Large intestine (tissue), 3 donors: ENCODE data around the gene SERTAD1. TPM values are rescaled to one million over a fixed set of nuclear protein-coding genes. Genes with fewer than 3 reads are reported as not detected.
"Not testable (repeated sequence)": the region's sequence is repeated elsewhere in the genome, so short reads cannot be mapped to it uniquely, and the experiment has no call there.

Source experiments
- DNase-seq, 2 donors: peaks; one replicate each; pipeline versions ENCODE4 v3.0.0 to v3.0.0-alpha.2; 2013
- H3K27ac ChIP-seq: one replicate; pipeline ENCODE4 v1.5.1; 2013; ENCODE audit warnings: low read length
- H3K27me3 ChIP-seq: 2 replicates; pipeline ENCODE4 v1.6.1; 2013; ENCODE audit warnings: low read length; ENCODE audit not compliant: control insufficient read depth, insufficient read depth
- H3K36me3 ChIP-seq: 2 replicates; pipeline ENCODE4 v1.6.1; 2013; ENCODE audit warnings: low read length; ENCODE audit not compliant: control insufficient read depth, insufficient read depth
- H3K4me1 ChIP-seq: one replicate; pipeline ENCODE4 v1.6.1; 2013; ENCODE audit warnings: low read length; ENCODE audit not compliant: control insufficient read depth, insufficient read depth
- H3K4me3 ChIP-seq: one replicate; pipeline ENCODE4 v1.5.1; 2013; ENCODE audit warnings: low read length
- H3K9me3 ChIP-seq: one replicate; pipeline ENCODE4 v1.6.1; 2013; ENCODE audit warnings: mild to moderate bottlenecking, low read depth, low read length, moderate library complexity; ENCODE audit not compliant: control insufficient read depth
- WGBS: methylation state at CpG from one replicate; pipeline ENCODE4 v1.1.5; 2013; ENCODE audit warnings: low lambda C conversion rate; ENCODE audit not compliant: insufficient coverage; 5-methylcytosine and 5-hydroxymethylcytosine counted together
- polyA plus RNA-seq: library from polyadenylated mRNA; unstranded; fragments of 120-200 nt; gene quantifications from one replicate; pipeline ENCODE4 v1.2.1, GENCODE V29; 2013

Gene SERTAD1
- polyA plus RNA-seq, 1 donor = 9.0 TPM

DNA sequence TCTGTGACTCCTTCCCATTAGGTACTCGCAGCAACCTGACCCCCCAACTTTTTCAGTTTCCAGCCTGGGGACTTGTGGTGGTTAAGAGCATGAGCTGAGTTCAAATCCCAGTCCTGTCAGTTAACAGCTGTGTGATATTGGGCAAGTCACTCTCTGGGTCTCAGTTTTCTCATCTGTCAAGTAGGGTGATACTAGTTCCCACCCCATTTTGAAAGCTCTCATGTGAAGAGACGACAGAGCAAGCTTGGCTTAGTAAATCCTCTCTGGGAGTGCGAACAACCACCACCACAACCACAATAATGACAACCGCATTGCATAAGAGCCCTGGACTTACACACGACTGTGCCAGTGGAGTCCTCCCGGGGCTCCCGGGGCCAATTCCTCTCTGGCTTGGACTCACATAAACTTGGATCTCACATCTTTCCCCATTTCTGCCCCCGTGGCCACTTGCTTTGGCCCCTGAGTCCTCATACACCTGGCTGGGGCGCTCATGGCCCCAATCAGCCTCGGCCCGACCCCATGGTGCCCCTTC is 39.3 kb upstream of the SERTAD1 start:
- no peak for DNase-seq
- Histone ChIP-seq H3K27me3 (peaks cover 15% of the 10 kb centered on the region), H3K9me3 (peaks cover 7% of the 10 kb centered on the region), H3K4me1 (peaks cover 17% of the 10 kb centered on the region), H3K27ac (peak overlapping the region; percentile 95), H3K4me3 (peak overlapping the region; percentile 80), H3K36me3 (no peaks in the 10 kb centered on the region)
- WGBS = no CpG with 5 or more reads among the region's 11 CpGs

DNA sequence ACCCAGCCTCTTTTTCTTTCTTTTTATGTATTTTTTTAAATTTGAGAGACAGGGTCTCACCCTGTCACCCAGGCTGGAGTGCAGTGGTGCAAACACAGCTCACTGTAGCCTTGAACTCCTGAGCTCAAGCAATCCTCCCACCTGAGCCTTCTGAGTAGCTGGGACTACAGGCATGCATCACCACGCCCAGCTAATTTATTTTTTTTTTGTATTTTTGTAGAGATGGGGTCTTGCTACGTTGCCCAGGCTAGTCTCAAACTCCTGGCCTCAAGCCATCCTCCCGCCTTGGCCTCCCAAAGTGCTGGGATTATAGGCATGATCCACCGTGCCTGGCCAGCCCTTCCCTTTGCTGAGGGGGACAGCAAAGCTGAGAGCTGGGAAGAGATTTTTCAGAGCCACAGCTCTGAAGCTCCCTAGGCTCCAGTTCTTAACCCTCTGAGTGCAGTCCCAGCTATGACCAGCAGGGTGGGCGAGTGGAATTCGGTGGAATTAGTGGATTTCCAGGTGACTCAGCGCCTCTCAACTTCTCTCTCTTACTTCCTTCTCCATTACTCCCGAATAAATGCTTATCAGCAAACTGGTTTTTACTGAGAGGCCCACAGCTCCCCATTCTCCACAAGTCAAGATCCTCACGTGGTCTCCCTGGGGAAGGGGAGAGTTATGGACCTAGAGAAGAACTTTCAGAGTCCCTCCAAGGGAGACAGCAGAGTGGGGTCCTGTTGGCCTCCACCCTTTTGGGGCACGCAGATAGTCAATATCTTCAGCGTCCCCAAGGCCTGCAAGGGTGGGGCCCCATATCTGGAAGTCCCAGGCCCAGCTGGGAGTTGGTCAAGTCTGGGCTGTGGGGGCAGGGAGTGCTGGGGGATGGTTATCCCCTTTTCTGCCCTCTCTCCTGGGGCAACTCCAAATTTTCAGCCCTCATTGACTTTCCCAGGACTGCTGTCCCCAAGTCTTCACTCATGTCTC is 38.5 kb upstream of the SERTAD1 start:
- Histone ChIP-seq H3K36me3 (no peaks in the 10 kb centered on the region), H3K9me3 (peaks cover 7% of the 10 kb centered on the region), H3K27me3 (peaks cover 15% of the 10 kb centered on the region), H3K4me3 (peak overlapping the region; percentile 80), H3K27ac (peak overlapping the region; percentile 95), H3K4me1 (peaks cover 17% of the 10 kb centered on the region)
- DNase-seq = peak; percentile 87 to 94
- WGBS = no CpG with 5 or more reads among the region's 11 CpGs

DNA sequence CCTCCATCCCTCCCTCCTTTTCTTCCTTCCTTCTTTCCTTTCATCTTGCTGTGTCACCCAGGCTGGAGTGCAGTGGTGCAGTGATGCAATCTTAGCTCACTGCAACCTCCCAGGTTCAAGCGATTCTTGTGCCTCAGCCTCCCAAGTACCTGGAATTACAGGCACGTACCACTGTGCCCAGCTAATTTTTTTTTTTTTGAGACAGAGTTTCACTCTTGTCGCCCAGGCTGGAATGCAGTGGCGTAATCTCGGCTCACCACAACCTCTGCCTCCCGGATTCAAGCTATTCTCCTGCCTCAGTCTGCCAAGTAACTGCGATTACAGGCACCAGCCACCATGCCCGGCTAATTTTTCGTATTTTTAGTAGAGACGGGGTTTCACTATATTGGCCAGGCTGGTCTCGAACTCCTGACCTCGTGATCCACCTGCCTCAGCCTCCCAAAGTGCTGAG is 37.8 kb upstream of the SERTAD1 start:
- peaks cover 17% of the 10 kb centered on the region for H3K4me1 ChIP-seq
- H3K36me3 ChIP-seq, H3K4me3 ChIP-seq, H3K9me3 ChIP-seq, H3K27ac ChIP-seq, DNase-seq: not testable (repeated sequence)
- H3K27me3 ChIP-seq = peaks cover 15% of the 10 kb centered on the region
- WGBS = no CpG with 5 or more reads among the region's 12 CpGs

DNA sequence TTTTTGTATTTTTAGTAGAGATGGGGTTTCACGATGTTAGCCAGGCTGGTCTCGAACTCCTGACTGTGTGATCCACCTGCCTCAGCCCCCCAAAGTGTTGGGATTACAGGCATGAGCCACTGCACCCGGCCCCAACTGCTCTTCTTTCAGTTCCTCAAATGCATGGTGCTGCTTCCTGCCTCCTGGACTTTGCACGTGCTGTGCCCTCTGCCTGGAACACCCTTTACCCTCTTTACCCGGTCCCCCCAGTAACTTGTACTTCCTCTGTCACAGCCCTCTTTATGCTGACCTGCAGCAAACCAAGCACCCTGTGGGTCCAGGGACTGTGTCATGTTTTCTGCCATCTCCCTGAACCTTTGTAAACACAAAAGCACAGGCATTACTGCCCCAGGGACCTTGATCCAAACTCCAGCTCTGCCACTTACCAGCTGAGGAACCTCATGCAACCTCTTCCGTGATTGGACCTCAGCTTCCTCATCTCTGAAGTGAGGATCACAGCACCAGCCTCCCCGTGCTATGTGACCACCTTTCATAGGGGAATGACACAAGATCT is 36.0 kb upstream of the SERTAD1 start:
- no CpG with 5 or more reads among the region's 7 CpGs for WGBS
- H3K4me1 ChIP-seq = peaks cover 17% of the 10 kb centered on the region
- no peak overlapping the region for H3K4me3 ChIP-seq
- peaks cover 2% of the 10 kb centered on the region for H3K9me3 ChIP-seq
- H3K27me3 ChIP-seq = peaks cover 6% of the 10 kb centered on the region
- H3K27ac ChIP-seq = peak overlapping the region; percentile 18
- peaks cover 11% of the 10 kb centered on the region for H3K36me3 ChIP-seq
- peak in 1 of 2 donors; percentile 68 for DNase-seq

DNA sequence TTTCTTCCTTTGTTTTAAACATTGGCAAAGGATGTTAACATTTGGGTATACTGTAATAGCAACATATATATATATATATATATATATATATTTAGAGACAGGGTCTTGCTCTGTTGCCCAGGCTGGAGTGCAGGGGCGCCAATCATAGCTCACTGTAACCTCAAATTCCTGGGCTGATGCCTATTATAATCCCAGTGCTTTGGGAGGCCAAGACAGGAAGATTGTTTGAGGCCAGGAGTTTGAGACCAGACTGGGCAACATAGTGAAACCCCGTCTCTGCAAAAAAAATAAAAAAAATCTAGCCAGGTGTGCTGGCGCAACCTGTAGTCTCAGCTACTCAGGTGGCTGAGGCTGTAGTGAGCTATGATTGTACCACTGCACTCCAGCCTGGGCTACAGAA is 34.4 kb upstream of the SERTAD1 start:
- Histone ChIP-seq H3K27ac (no peak overlapping the region), H3K4me3 (no peak overlapping the region), H3K9me3 (no peaks in the 10 kb centered on the region), H3K36me3 (peaks cover 11% of the 10 kb centered on the region), H3K27me3 (no peaks in the 10 kb centered on the region), H3K4me1 (peaks cover 8% of the 10 kb centered on the region)
- no CpG with 5 or more reads among the region's 3 CpGs for WGBS
- no peak for DNase-seq

DNA sequence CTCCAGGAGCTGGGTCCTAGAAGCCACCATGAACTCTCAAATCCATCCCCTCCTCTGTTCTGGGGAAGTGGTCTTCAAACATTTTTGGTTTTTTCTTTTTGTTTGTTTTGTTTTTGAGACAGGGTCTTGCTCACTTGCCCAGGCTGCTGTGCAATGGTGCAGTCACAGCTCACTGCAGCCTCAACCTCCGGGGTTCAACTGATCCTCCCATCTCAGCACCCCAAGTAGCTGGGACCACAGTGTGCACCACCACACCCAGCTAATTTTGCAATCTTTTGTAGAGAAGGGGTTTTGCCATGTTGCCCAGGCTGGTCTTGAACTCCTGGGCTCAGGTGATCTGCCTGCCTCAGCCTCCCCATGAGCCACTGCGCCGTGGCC is 32.8 kb upstream of the SERTAD1 start:
- no peaks in the 10 kb centered on the region for H3K27me3 ChIP-seq
- no peaks in the 10 kb centered on the region for H3K9me3 ChIP-seq
- H3K27ac ChIP-seq = no peak overlapping the region
- H3K4me3 ChIP-seq = no peak overlapping the region
- H3K4me1 ChIP-seq = no peaks in the 10 kb centered on the region
- no CpG with 5 or more reads among the region's 3 CpGs for WGBS
- no peak for DNase-seq
- H3K36me3 ChIP-seq = peaks cover 14% of the 10 kb centered on the region

DNA sequence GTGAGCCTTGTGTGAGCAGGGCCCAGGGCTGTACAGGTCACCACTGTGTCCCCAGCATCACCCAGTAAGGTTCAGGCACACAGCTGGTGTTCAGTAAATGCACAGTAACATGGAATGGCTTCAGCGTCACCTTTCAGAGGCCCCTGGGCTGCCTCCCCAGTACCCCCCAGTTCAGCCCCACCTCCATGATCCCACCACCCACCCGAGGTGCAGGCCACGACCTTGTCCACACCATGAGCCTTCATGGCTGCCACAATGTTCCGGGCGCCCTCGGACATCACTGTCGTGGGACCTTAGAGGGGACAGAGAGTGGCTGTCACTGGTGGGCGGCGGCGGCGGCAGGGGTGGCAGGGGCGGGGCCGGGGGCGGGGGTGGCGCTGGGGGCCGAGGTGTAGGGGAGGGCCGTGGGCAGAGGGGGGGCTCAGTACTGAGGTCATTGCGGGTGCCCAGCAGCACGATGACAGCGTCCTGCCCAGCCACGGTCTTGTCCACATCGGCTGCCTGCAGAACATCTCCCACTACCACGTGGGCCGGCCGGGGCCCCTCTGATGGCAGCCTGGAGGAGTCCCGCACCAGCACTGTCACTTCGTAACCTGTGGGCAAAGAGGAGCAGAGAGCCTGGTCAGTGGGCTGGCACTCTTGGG is 32.3 kb upstream of the SERTAD1 start:
- Histone ChIP-seq H3K27me3 (no peaks in the 10 kb centered on the region), H3K27ac (no peak overlapping the region), H3K36me3 (peaks cover 14% of the 10 kb centered on the region), H3K4me3 (no peak overlapping the region), H3K9me3 (no peaks in the 10 kb centered on the region), H3K4me1 (no peaks in the 10 kb centered on the region)
- no peak for DNase-seq
- WGBS = 100% methylated on average over 1 of the region's 27 CpGs

DNA sequence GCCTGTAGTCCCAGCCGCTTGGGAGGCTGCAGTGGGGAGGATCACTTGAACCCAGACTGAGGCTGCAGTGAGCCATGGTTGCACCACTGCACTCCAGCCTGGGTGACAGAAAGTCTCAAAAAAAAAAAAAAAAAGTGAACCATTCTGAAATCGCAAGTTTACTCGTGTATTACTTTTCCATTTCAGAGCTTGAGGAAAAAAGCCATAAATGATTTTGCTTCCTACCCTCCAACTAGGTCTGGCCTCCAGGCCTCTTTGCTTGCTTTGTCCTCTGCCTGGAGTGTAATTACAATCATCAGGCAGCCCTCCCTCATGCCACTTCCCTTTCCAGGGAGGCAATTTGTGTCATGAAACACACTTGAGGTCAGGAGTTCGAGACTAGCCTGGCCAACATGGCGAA is 31.3 kb upstream of the SERTAD1 start:
- Histone ChIP-seq H3K4me3 (no peak overlapping the region), H3K9me3 (no peaks in the 10 kb centered on the region), H3K27me3 (no peaks in the 10 kb centered on the region), H3K27ac (no peak overlapping the region), H3K36me3 (peaks cover 14% of the 10 kb centered on the region), H3K4me1 (no peaks in the 10 kb centered on the region)
- no peak for DNase-seq
- no CpG with 5 or more reads among the region's 5 CpGs for WGBS

DNA sequence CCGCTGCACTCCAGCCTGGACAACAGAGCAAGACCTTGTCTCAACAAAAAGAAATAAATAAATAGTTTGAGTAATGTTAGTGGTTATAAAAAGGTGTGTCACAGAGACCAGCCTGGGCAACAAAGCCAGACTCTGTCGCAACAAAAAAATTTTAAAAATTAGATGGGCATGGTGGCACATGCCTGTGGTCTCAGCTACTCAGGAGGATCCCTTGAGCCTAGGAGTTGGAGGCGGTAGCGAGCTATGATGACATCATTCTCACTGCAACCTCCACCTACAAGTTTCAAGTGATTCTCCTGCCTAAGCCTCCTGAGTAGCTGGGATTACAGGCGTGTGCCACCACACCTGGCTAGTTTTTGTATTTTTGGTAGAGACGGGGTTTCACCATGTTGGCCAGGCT is 28.2 kb upstream of the SERTAD1 start:
- not testable (repeated sequence) for H3K27me3 ChIP-seq, H3K27ac ChIP-seq, H3K4me1 ChIP-seq, H3K9me3 ChIP-seq, H3K4me3 ChIP-seq, DNase-seq
- no CpG with 5 or more reads among the region's 6 CpGs for WGBS
- H3K36me3 ChIP-seq = peaks cover 25% of the 10 kb centered on the region

DNA sequence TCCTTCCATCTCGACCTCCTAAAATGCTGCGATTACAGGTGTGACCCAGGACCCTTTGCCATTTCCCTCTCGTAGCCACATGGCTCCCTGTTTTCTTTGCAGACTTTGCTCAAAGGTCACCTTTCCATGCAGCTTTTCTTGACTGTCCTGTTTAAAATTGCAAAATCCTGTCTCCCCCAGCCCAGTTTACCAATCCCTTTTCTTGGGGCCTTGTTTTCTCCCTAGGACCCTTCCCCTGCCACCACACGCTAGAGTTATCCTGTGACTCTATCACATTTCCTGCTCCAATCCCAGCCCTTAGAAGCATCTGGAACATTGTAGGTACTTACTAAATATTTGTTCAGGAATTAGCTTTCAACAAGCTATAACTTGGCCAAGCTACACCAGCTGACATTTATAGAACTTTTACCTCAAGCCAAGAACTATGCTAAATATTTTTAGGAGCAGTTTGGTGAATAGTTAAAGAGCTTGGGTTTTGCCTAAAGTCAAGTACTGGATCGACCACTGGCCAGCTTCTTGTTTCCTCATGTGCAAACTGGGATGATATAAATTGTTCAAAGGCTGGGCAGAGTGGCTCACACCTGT is 27.5 kb upstream of the SERTAD1 start:
- Histone ChIP-seq H3K36me3 (peaks cover 25% of the 10 kb centered on the region), H3K4me1 (no peaks in the 10 kb centered on the region), H3K4me3 (no peak overlapping the region), H3K9me3 (no peaks in the 10 kb centered on the region), H3K27me3 (no peaks in the 10 kb centered on the region), H3K27ac (no peak overlapping the region)
- no CpG with 5 or more reads among the region's 5 CpGs for WGBS
- DNase-seq = no peak
